Mesendoderm (in vitro differentiated cells): ENCODE data around the gene FAM200B.
A peak's percentile ranks its signal among the peaks of the same experiment; 100 is the strongest.

Experiments used
- DNase-seq: peaks from one replicate; pipeline ENCODE4 v3.0.0; 2013
- H2AK5ac ChIP-seq: 2 replicates; pipeline ENCODE4 v1.6.1; 2013; ENCODE audit warnings: low read length, inconsistent platforms
- H2BK120ac ChIP-seq: 2 replicates; pipeline ENCODE4 v1.6.1; 2013; ENCODE audit warnings: low read depth, mild to moderate bottlenecking, low read length, moderate library complexity, mixed read lengths
- H2BK15ac ChIP-seq: replicated peaks from 2 replicates; pipeline ENCODE4 v1.6.1; 2013; ENCODE audit warnings: low read depth, mild to moderate bottlenecking, moderate library complexity
- H2BK5ac ChIP-seq: 2 replicates; pipeline ENCODE4 v1.6.1; 2013; ENCODE audit warnings: low read length, inconsistent platforms
- H3K18ac ChIP-seq: 2 replicates; pipeline ENCODE4 v1.6.1; 2013; ENCODE audit warnings: mild to moderate bottlenecking, low read length, mixed read lengths
- H3K23ac ChIP-seq: one replicate; pipeline ENCODE4 v1.6.1; 2013; ENCODE audit warnings: low read length
- H3K27ac ChIP-seq: 2 replicates; pipeline ENCODE4 v1.5.1; 2013; ENCODE audit warnings: low read depth, mild to moderate bottlenecking, inconsistent platforms, low read length, moderate library complexity
- H3K27me3 ChIP-seq: 2 replicates; pipeline ENCODE4 v1.6.1; 2013; ENCODE audit warnings: low read length, control low read depth, mild to moderate bottlenecking, inconsistent platforms; ENCODE audit not compliant: insufficient read depth, poor library complexity
- H3K36me3 ChIP-seq: 2 replicates; pipeline ENCODE4 v1.6.1; 2013; ENCODE audit warnings: low read length, inconsistent platforms; ENCODE audit not compliant: control insufficient read depth, insufficient read depth
- H3K4ac ChIP-seq: one replicate; pipeline ENCODE4 v1.6.1; 2013; ENCODE audit warnings: low read depth, mild to moderate bottlenecking, low read length, moderate library complexity
- H3K4me1 ChIP-seq: 2 replicates; pipeline ENCODE4 v1.6.1; 2013; ENCODE audit warnings: low read depth, low read length, inconsistent platforms; ENCODE audit not compliant: control insufficient read depth
- H3K4me2 ChIP-seq: 2 replicates; pipeline ENCODE4 v1.6.1; 2013; ENCODE audit warnings: low read length
- H3K4me3 ChIP-seq: 2 replicates; pipeline ENCODE4 v1.5.1; 2013; ENCODE audit warnings: mild to moderate bottlenecking, low read length
- H3K56ac ChIP-seq: one replicate; pipeline ENCODE4 v1.6.1; 2013; ENCODE audit warnings: low read length
- H3K79me1 ChIP-seq: 2 replicates; pipeline ENCODE4 v1.6.1; 2013; ENCODE audit warnings: low read length, inconsistent platforms
- H3K79me2 ChIP-seq: 2 replicates; pipeline ENCODE4 v1.6.1; 2013; ENCODE audit warnings: mild to moderate bottlenecking, low read length; ENCODE audit not compliant: control insufficient read depth, insufficient read depth
- H3K9ac ChIP-seq: 2 replicates; pipeline ENCODE4 v1.6.1; 2013; ENCODE audit warnings: low read length, inconsistent platforms
- H4K5ac ChIP-seq: one replicate; pipeline ENCODE4 v1.6.1; 2013; ENCODE audit warnings: low read length
- H4K8ac ChIP-seq: one replicate; pipeline ENCODE4 v1.6.1; 2013; ENCODE audit warnings: low read depth, mild to moderate bottlenecking, control low read depth, low read length, moderate library complexity
- WGBS: extraction: QIAGEN DNeasy Blood & Tissue Kit; methylation state at CpG from one replicate; pipeline ENCODE4 v1.1.7; 2013; ENCODE audit warnings: low lambda C conversion rate, missing lambda C conversion rate; ENCODE audit not compliant: insufficient coverage; ENCODE audit errors: extremely low coverage; 5-methylcytosine and 5-hydroxymethylcytosine counted together

FAM200B gene

DNA sequence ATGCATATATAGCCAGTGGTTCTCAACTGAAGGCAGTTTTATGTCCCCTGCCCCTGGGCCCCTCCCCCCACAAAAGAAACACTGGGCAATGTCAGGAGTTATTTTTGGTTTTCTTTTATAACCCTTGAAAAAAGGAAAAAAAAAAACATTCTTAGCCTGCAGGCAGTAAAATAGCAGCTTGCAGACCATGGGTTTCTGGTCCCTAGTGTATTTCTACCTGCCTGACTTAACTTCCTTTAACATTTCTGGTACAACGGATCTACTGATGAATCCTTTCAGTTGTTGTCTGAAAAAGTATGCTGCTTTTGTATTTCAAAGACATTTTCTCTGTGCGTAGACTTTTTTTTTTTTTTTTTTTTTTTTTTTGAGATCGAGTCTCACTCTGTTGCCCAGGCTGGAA, 11.1 kb upstream of the FAM200B start:
- Histone ChIP-seq H3K36me3 (peaks cover 1% of the 10 kb centered on the region), H3K27ac (no peak overlapping the region)
- WGBS: no CpG with 5 or more reads among the region's 3 CpGs

GRCh38 chr4:15672101-15672500, 9.5 kb upstream of the FAM200B start:
- Histone ChIP-seq H3K18ac (no peak overlapping the region), H4K8ac (no peak overlapping the region), H3K79me1 (peaks cover 4% of the 10 kb centered on the region), H2AK5ac (no peak overlapping the region), H3K79me2 (peaks cover 14% of the 10 kb centered on the region), H3K4ac (no peak overlapping the region), H2BK15ac (no peak overlapping the region), H2BK5ac (no peak overlapping the region), H3K9ac (no peak overlapping the region), H3K36me3 (no peaks in the 10 kb centered on the region), H4K5ac (no peak overlapping the region), H3K27me3 (no peaks in the 10 kb centered on the region), H3K27ac (no peak overlapping the region), H3K23ac (no peak overlapping the region), H3K4me3 (no peak overlapping the region), H3K56ac (no peak overlapping the region), H2BK120ac (no peak overlapping the region), H3K4me2 (no peak overlapping the region), H3K4me1 (no peaks in the 10 kb centered on the region)
- no CpG with 5 or more reads among the region's 3 CpGs for WGBS
- DNase-seq: no peak

More for the DNA sequence above, 11.1 kb upstream of the FAM200B start:
- H2BK120ac ChIP-seq: no peak overlapping the region
- no peak overlapping the region for H3K18ac ChIP-seq
- no peak overlapping the region for H4K5ac ChIP-seq
- no peak overlapping the region for H2BK5ac ChIP-seq
- no peak overlapping the region for H2BK15ac ChIP-seq
- H4K8ac ChIP-seq: no peak overlapping the region
- no peak overlapping the region for H3K4me3 ChIP-seq
- no peak for DNase-seq
- peaks cover 5% of the 10 kb centered on the region for H3K79me1 ChIP-seq
- no peak overlapping the region for H2AK5ac ChIP-seq
- no peak overlapping the region for H3K4me2 ChIP-seq
- no peaks in the 10 kb centered on the region for H3K4me1 ChIP-seq
- H3K27me3 ChIP-seq: no peaks in the 10 kb centered on the region
- no peak overlapping the region for H3K23ac ChIP-seq
- peaks cover 11% of the 10 kb centered on the region for H3K79me2 ChIP-seq
- no peak overlapping the region for H3K4ac ChIP-seq
- no peak overlapping the region for H3K56ac ChIP-seq
- no peak overlapping the region for H3K9ac ChIP-seq

DNA sequence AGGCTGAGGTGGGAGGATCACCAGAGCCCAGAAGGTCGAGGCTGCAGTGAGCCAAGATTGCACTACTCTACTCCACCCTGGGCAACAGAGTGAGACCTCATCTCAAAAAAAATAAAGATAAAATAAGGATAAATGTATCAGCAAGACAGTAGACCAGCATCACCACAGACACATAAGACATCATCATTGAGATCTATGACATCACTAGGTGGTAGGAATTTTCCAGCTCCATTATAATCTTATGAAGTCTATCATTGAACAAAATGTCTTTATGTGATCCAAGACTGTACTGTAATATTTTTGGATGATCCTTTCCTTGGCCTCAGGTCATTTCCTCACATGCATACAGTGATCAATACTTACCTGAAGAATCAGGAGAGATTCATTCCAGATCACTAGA, 8.3 kb upstream of the FAM200B start:
- H3K4me2 ChIP-seq: no peak overlapping the region
- peak overlapping the region; percentile 28 for H3K18ac ChIP-seq
- H3K27me3 ChIP-seq: no peaks in the 10 kb centered on the region
- no CpG with 5 or more reads among the region's 1 CpG for WGBS
- no peak overlapping the region for H4K5ac ChIP-seq
- no peak for DNase-seq
- H3K4me1 ChIP-seq: peaks cover 4% of the 10 kb centered on the region
- H3K79me2 ChIP-seq: peaks cover 21% of the 10 kb centered on the region
- no peak overlapping the region for H3K4ac ChIP-seq
- H3K9ac ChIP-seq: no peak overlapping the region
- no peak overlapping the region for H2AK5ac ChIP-seq
- no peak overlapping the region for H2BK15ac ChIP-seq
- H3K79me1 ChIP-seq: peaks cover 8% of the 10 kb centered on the region
- no peak overlapping the region for H3K23ac ChIP-seq
- no peak overlapping the region for H3K56ac ChIP-seq
- no peak overlapping the region for H2BK120ac ChIP-seq
- no peak overlapping the region for H4K8ac ChIP-seq
- no peak overlapping the region for H3K4me3 ChIP-seq
- H2BK5ac ChIP-seq: no peak overlapping the region
- no peak overlapping the region for H3K27ac ChIP-seq
- no peaks in the 10 kb centered on the region for H3K36me3 ChIP-seq

- Histone ChIP-seq H3K4me3 (no peak overlapping the region), H3K27ac (no peak overlapping the region), H3K9ac (no peak overlapping the region), H4K5ac (no peak overlapping the region), H3K4me2 (no peak overlapping the region), H3K4ac (no peak overlapping the region), H4K8ac (no peak overlapping the region), H3K79me2 (peaks cover 21% of the 10 kb centered on the region), H2AK5ac (no peak overlapping the region), H3K4me1 (peaks cover 4% of the 10 kb centered on the region), H2BK5ac (no peak overlapping the region), H3K18ac (no peak overlapping the region), H2BK15ac (no peak overlapping the region), H3K27me3 (no peaks in the 10 kb centered on the region), H3K79me1 (peaks cover 8% of the 10 kb centered on the region), H3K23ac (no peak overlapping the region), H3K56ac (no peak overlapping the region), H2BK120ac (no peak overlapping the region), H3K36me3 (no peaks in the 10 kb centered on the region)
- WGBS: no CpG with 5 or more reads among the region's 2 CpGs
- DNase-seq: no peak
Observed at GRCh38 chr4:15674046-15674445, 7.6 kb upstream of the FAM200B start.

DNA sequence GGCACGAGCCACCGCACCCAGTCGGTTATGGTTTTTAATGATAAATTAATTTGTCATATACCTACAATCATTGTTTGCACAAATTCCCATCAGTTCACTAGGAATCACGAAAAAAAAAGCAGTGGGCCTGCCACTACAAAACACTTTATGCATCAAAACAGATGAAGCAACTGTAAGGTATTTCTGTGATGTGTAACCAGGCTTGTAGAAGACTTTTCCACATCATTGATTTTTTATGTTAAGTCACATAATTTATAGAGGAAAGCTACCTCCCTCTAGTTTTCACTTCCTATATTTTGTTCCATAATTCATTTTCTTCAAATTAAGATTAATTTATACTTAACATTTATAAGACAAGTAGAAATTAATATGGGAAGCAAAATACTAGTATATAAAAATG, 6.7 kb upstream of the FAM200B start:
- Histone ChIP-seq H3K9ac (no peak overlapping the region), H3K79me2 (peaks cover 26% of the 10 kb centered on the region), H2BK120ac (no peak overlapping the region), H2BK15ac (no peak overlapping the region), H3K36me3 (no peaks in the 10 kb centered on the region), H3K27me3 (no peaks in the 10 kb centered on the region), H2AK5ac (no peak overlapping the region), H3K56ac (no peak overlapping the region), H3K4me1 (peaks cover 4% of the 10 kb centered on the region), H2BK5ac (no peak overlapping the region), H3K27ac (no peak overlapping the region), H3K4me2 (no peak overlapping the region), H4K5ac (no peak overlapping the region), H3K18ac (no peak overlapping the region), H3K23ac (no peak overlapping the region), H3K79me1 (peaks cover 8% of the 10 kb centered on the region), H3K4me3 (no peak overlapping the region), H3K4ac (no peak overlapping the region), H4K8ac (no peak overlapping the region)
- WGBS: no CpG with 5 or more reads among the region's 4 CpGs
- DNase-seq: no peak

GRCh38 chr4:15675356-15675755, 6.3 kb upstream of the FAM200B start:
- no peak for DNase-seq

More at GRCh38 chr4:15675356-15675755, 6.3 kb upstream of the FAM200B start:
- no peak overlapping the region for H3K18ac ChIP-seq
- H3K56ac ChIP-seq: no peak overlapping the region
- no peak overlapping the region for H2AK5ac ChIP-seq
- H4K5ac ChIP-seq: no peak overlapping the region
- peaks cover 30% of the 10 kb centered on the region for H3K79me2 ChIP-seq
- no peak overlapping the region for H3K23ac ChIP-seq
- no peaks in the 10 kb centered on the region for H3K36me3 ChIP-seq
- H3K9ac ChIP-seq: no peak overlapping the region
- no CpG with 5 or more reads among the region's 3 CpGs for WGBS
- no peak overlapping the region for H2BK15ac ChIP-seq
- H4K8ac ChIP-seq: no peak overlapping the region
- H3K4ac ChIP-seq: no peak overlapping the region
- H2BK120ac ChIP-seq: no peak overlapping the region
- no peaks in the 10 kb centered on the region for H3K27me3 ChIP-seq
- H3K4me1 ChIP-seq: peaks cover 4% of the 10 kb centered on the region
- H2BK5ac ChIP-seq: no peak overlapping the region
- H3K27ac ChIP-seq: no peak overlapping the region
- H3K79me1 ChIP-seq: peaks cover 8% of the 10 kb centered on the region
- H3K4me3 ChIP-seq: no peak overlapping the region
- H3K4me2 ChIP-seq: no peak overlapping the region
